ENCODE measurements around the gene GARIN5A. TPM values are rescaled to one million over a fixed set of nuclear protein-coding genes. Genes with fewer than 3 reads are reported as not detected.
A peak's percentile ranks its signal among the peaks of the same experiment; 100 is the strongest.

Gene GARIN5A
- total and polyA plus RNA-seq, 2 experiments from 2014 or later, result 13.3 to 25.0 TPM

- Histone ChIP-seq H3K4me3 (no peak overlapping the region), H3K27ac (ENCODE audit: low read depth) (no peak overlapping the region), H3K27me3 (ENCODE audit: insufficient read depth) (peaks cover 14% of the 10 kb centered on the region), H3K79me2 (replicated peaks; ENCODE audit: insufficient read depth) (no peaks in the 10 kb centered on the region), H3K4me2 (no peak overlapping the region), H3K36me3 (ENCODE audit: insufficient read depth) (no peaks in the 10 kb centered on the region), H3K9me2 (ENCODE audit: insufficient read depth) (0 out of 2 replicates have a peak, but pooled peaks cover 3% of the 10 kb centered on the region), H4K20me1 (replicated peaks; ENCODE audit: insufficient read depth) (no peaks in the 10 kb centered on the region), H2AFZ (no peak overlapping the region), H3F3A (replicated peaks; ENCODE audit: low read depth) (peaks cover 14% of the 10 kb centered on the region; the same call in 1 of the 2 replicates), H3K4me1 (ENCODE audit: insufficient read depth) (peaks cover 22% of the 10 kb centered on the region)
- H3K4me1 Mint-ChIP-seq, result peaks cover 16% of the 10 kb centered on the region
- TF ChIP-seq ETS1 (IDR thresholded peaks at IDR 0.05) (no peak), CREB1 (CRISPR knock-in tag; IDR thresholded peaks at IDR 0.05; ENCODE audit: low read depth) (no peak), JUNB (IDR thresholded peaks at IDR 0.05; ENCODE audit: unreplicated experiment) (no peak), CTCF (conservative IDR thresholded peaks at IDR 0.05; ENCODE audit: low read depth in 2 of 2) (no peak), ZNF114 (CRISPR knock-in tag; IDR thresholded peaks at IDR 0.05) (no peak), STAT1 (IDR thresholded peaks at IDR 0.05; ENCODE audit: unreplicated experiment) (no peak), EZH2 (IDR thresholded peaks at IDR 0.05; ENCODE audit: low read depth, unreplicated experiment) (no peak)
- no peak overlapping the region for H3K27ac Mint-ChIP-seq
- H3K36me3 Mint-ChIP-seq (ENCODE audit: low read depth), result peaks cover 13% of the 10 kb centered on the region; the same call in 2 of the 3 replicates
- no peak overlapping the region for H3K4me3 Mint-ChIP-seq
- H3K27me3 Mint-ChIP-seq (ENCODE audit: insufficient read depth, low read depth, poor library complexity), result peaks cover 21% of the 10 kb centered on the region
- H3K9me3 Mint-ChIP-seq, result peaks cover 30% of the 10 kb centered on the region
- DNase-seq (ENCODE audit: low spot score), result no peak
- no peak for ATAC-seq
Observed at GRCh38 chr19:50434525-50434924, 42.1 kb downstream of the GARIN5A start.

GRCh38 chr19:50433201-50434180 is 43.2 kb downstream of the GARIN5A start:
- H3F3A ChIP-seq (replicated peaks; ENCODE audit: low read depth), result peaks cover 14% of the 10 kb centered on the region; the same call in 1 of the 2 replicates
- no peak for ATAC-seq
- peaks cover 24% of the 10 kb centered on the region for H3K27me3 Mint-ChIP-seq (ENCODE audit: insufficient read depth, low read depth, poor library complexity)
- peaks cover 19% of the 10 kb centered on the region for H3K4me1 Mint-ChIP-seq
- DNase-seq (ENCODE audit: low spot score), result no peak
- peaks cover 16% of the 10 kb centered on the region; the same call in 2 of the 3 replicates for H3K36me3 Mint-ChIP-seq (ENCODE audit: low read depth)
- H3K36me3 ChIP-seq (ENCODE audit: insufficient read depth), result no peaks in the 10 kb centered on the region
- H2AFZ ChIP-seq, result peak overlapping the region; percentile 95
- H3K27ac ChIP-seq (ENCODE audit: low read depth), result no peak overlapping the region
- peaks cover 21% of the 10 kb centered on the region for H3K9me3 Mint-ChIP-seq
- H3K27me3 ChIP-seq (ENCODE audit: insufficient read depth), result peaks cover 23% of the 10 kb centered on the region
- peak overlapping the region; percentile 79 for H3K27ac Mint-ChIP-seq
- peak overlapping the region; percentile 84 for H3K4me3 ChIP-seq
- peaks cover 26% of the 10 kb centered on the region for H3K4me1 ChIP-seq (ENCODE audit: insufficient read depth)
- H3K4me2 ChIP-seq, result peak overlapping the region; percentile 99
- peak overlapping the region; percentile 75 for H3K4me3 Mint-ChIP-seq
- no peaks in the 10 kb centered on the region for H4K20me1 ChIP-seq (replicated peaks; ENCODE audit: insufficient read depth)
- H3K79me2 ChIP-seq (replicated peaks; ENCODE audit: insufficient read depth), result no peaks in the 10 kb centered on the region
- 0 out of 2 replicates have a peak, but pooled peaks cover 3% of the 10 kb centered on the region for H3K9me2 ChIP-seq (ENCODE audit: insufficient read depth)
- TF ChIP-seq ETS1 (IDR thresholded peaks at IDR 0.05) (no peak), REST (IDR thresholded peaks at IDR 0.05; ENCODE audit: unreplicated experiment) (no peak), CTCF (conservative IDR thresholded peaks at IDR 0.05; ENCODE audit: low read depth in 2 of 2) (no peak), CREB1 (CRISPR knock-in tag; IDR thresholded peaks at IDR 0.05; ENCODE audit: low read depth) (no peak), JUNB (IDR thresholded peaks at IDR 0.05; ENCODE audit: unreplicated experiment) (no peak)
